Neural crest cell (in vitro differentiated cells): Measurements from ENCODE around the gene XYLB. TPM values are rescaled to one million over a fixed set of nuclear protein-coding genes. Genes with fewer than 3 reads are reported as not detected.
A peak's percentile ranks its signal among the peaks of the same experiment; 100 is the strongest.

Experiments used
- DNase-seq: peaks from one replicate; pipeline ENCODE4 v3.0.0; 2021; ENCODE audit warnings: low read depth, mixed read lengths, low spot score
- H3K27ac Mint-ChIP-seq: one replicate; pipeline ENCODE4 v1.8.0; 2021; ENCODE audit warnings: mild to moderate bottlenecking, mixed read lengths; ENCODE audit not compliant: unreplicated experiment
- H3K27me3 Mint-ChIP-seq: 2 replicates; pipeline ENCODE4 v1.8.0; 2021; ENCODE audit warnings: low read depth, mild to moderate bottlenecking, mixed read lengths
- H3K36me3 Mint-ChIP-seq: 2 replicates; pipeline ENCODE4 v1.8.0; 2021; ENCODE audit warnings: low read depth, mild to moderate bottlenecking, mixed read lengths
- H3K4me1 Mint-ChIP-seq: 2 replicates; pipeline ENCODE4 v1.8.0; 2021; ENCODE audit warnings: mixed read lengths
- H3K4me3 Mint-ChIP-seq: one replicate; pipeline ENCODE4 v1.8.0; 2021; ENCODE audit warnings: mild to moderate bottlenecking, mixed read lengths
- H3K9me3 Mint-ChIP-seq: 2 replicates; pipeline ENCODE4 v1.8.0; 2021; ENCODE audit warnings: mixed read lengths
- CTCF ChIP-seq: fragments of 200-600 bp; sonication (generic); conservative IDR thresholded peaks from 2 replicates; pipeline ENCODE4 v1.5.0; 2021; ENCODE audit warnings: antibody characterized with exemption, mild to moderate bottlenecking
- total RNA-seq: library from RNA; stranded (reverse); gene quantifications from 2 replicates; pipeline ENCODE4 v1.2.1, GENCODE V29; 2021

XYLB gene
- total RNA-seq, 1 donor from 2014 or later = 12.0 TPM

DNA sequence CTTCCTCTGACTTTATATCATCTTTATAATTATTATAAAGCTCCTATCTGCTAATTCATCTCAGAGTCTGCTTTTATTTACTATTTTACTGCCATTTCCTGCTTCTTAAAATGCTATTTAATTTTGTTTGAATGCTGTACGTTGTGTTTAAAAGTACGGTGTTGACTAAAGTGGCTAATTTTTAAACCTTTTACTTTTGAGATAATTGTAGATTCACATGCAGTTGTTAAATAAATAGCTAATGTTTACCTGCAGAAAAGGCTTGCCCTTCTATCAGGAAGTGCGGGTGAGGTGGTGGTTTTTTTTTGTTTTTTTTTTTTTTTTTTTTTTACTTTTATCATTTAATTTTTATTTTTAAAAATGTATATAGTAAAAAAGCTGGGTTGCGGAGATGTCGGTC is 41.3 kb downstream of the XYLB start:
- Mint-ChIP-seq H3K36me3 (peaks cover 42% of the 10 kb centered on the region), H3K4me1 (no peaks in the 10 kb centered on the region), H3K4me3 (no peak overlapping the region), H3K27ac (no peak overlapping the region), H3K27me3 (no peaks in the 10 kb centered on the region), H3K9me3 (peaks cover 7% of the 10 kb centered on the region)
- no peak for TF ChIP-seq CTCF
- DNase-seq = no peak

- H3K36me3 Mint-ChIP-seq = peaks cover 13% of the 10 kb centered on the region
- TF ChIP-seq CTCF = no peak
- H3K4me1 Mint-ChIP-seq = no peaks in the 10 kb centered on the region
- no peak for DNase-seq
- H3K27ac Mint-ChIP-seq = no peak overlapping the region
- H3K9me3 Mint-ChIP-seq = no peaks in the 10 kb centered on the region
- no peak overlapping the region for H3K4me3 Mint-ChIP-seq
- no peaks in the 10 kb centered on the region for H3K27me3 Mint-ChIP-seq
Observed at GRCh38 chr3:38392604-38393163, 46.1 kb downstream of the XYLB start.

- H3K4me1 Mint-ChIP-seq = no peaks in the 10 kb centered on the region
- no peak overlapping the region for H3K27ac Mint-ChIP-seq
- H3K4me3 Mint-ChIP-seq = no peak overlapping the region
- TF ChIP-seq CTCF = no peak
- no peak for DNase-seq
- H3K9me3 Mint-ChIP-seq = no peaks in the 10 kb centered on the region
- H3K27me3 Mint-ChIP-seq = no peaks in the 10 kb centered on the region
- H3K36me3 Mint-ChIP-seq = peaks cover 22% of the 10 kb centered on the region
Observed at GRCh38 chr3:38396239-38396638, 49.7 kb downstream of the XYLB start.

- no peaks in the 10 kb centered on the region for H3K4me1 Mint-ChIP-seq
- no peak for DNase-seq
- TF ChIP-seq CTCF = no peak
- H3K4me3 Mint-ChIP-seq = no peak overlapping the region
- no peak overlapping the region for H3K27ac Mint-ChIP-seq
- H3K27me3 Mint-ChIP-seq = no peaks in the 10 kb centered on the region
- peaks cover 23% of the 10 kb centered on the region for H3K36me3 Mint-ChIP-seq
- H3K9me3 Mint-ChIP-seq = no peaks in the 10 kb centered on the region
Observed at GRCh38 chr3:38396861-38397260, 50.3 kb downstream of the XYLB start.

DNA sequence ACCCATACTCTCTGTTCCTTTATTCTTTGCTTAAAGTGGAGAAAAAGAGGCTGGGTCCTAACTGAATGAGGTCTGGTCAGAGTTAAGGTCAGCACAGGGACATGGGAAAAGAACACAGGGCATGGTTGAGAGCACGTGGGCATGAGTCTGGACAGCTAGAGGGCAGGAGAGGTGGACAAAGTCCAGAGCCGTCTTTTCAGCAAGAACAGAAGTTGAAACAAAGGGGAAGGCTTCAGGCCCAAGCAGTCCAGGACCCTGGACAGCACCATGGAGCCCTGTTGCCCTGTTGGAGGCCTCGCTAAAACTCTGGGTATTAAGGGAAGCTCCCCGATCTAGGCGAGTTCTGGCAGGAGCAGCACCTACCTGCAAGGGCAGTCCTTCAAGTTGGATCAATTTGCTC is 50.7 kb downstream of the XYLB start:
- no peak for TF ChIP-seq CTCF
- DNase-seq = peak; percentile 28
- Mint-ChIP-seq H3K36me3 (peaks cover 23% of the 10 kb centered on the region), H3K4me1 (no peaks in the 10 kb centered on the region), H3K27ac (no peak overlapping the region), H3K27me3 (no peaks in the 10 kb centered on the region), H3K9me3 (no peaks in the 10 kb centered on the region), H3K4me3 (no peak overlapping the region)
